NAMALWA (cell line): ENCODE measurements around the gene ZNF710.

Experiments used
- DNase-seq: peaks from one replicate; pipeline ENCODE4 v3.0.0-alpha.2; 2015; ENCODE audit warnings: low spot score

ZNF710 gene

GRCh38 chr15:90019611-90020010 is 18.5 kb downstream of the ZNF710 start:
- DNase-seq = no peak

DNA sequence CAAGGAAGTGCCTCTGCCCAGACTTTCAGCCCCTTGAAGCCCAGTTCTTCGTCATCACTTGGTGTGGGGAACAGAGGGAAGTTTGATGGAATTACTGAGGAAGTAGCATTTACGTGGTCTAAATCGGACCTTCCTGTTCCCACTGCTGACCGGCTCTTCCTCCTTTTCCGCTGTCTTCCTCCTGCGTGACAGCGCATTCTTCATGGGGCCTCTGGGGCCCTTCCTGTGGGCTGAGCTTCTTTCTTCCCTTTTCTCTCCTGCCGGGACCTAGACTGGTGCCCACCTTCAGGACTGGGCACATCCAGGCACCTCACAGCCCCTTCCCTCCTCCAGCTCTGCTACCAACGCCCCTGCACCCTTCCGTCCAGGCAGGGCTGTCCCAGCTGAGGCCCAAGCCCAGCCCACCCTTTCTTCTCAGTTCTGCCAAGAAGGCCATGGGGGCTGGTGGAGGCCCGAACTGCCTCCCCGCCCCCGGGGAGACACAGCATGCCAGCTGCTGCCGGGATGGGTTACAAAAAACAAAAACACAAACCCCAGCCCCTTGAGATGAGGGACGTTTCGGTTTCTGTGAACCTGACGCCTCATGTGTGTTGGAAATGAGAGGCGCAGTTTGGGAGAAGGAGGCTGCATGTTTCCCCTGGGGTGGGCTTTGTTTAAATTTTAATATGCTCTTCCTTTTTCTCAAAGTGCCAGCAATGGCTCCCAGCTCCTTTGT is 19.1 kb downstream of the ZNF710 start:
- no peak for DNase-seq

DNA sequence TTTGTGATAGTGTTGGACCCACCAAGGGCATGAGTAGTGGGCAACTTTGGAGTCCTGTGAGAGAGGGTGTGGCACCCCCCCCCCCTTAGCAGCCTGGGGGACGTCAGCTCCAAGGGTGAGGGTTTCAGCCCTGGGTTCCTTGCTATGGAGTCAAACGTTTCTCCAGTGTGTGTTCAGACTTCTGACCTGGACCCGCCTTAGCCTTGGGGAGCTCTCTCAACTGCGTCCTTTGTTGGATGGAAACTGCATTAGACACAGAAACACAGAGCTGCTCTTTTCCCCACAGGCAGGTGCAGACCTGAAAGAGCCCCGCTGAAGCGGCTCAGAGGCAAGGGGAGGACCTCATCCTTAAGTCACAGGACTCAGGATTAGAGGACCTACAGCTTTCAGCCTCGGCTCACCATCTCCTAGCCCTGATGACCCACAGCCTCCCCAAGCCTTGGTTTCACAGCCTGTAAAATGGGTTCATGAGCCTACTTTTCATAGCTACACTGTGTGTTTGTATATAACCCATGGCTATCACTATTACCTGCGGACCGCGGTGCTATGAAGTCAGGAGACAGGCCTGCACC is 19.9 kb downstream of the ZNF710 start:
- no peak for DNase-seq

DNA sequence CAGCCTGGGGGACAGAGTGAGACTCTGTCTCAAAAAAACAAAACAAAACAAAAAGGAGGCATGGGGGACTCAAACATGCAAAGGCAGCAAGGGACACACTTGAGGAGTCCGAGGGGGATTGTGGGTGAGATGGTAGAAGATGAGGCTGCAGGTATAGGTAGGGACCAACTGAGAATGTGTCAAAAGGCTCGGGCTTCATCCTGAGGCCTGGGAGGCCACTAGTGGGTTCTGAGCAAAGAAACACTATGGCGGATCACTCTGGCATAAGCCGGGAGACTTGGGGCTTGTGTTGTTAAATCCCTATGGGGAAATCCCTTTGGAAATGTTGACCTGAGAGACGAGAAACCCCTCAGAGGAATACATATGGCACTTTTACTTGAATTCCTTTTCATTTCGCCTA is 21.2 kb downstream of the ZNF710 start:
- DNase-seq = no peak

GRCh38 chr15:90022905-90023700 is 22.0 kb downstream of the ZNF710 start:
- DNase-seq = no peak

- no peak for DNase-seq
These were observed 23.3 kb downstream of the ZNF710 start for GRCh38 chr15:90024406-90024805.

GRCh38 chr15:90025489-90026033 is 24.4 kb downstream of the ZNF710 start:
- no peak for DNase-seq

GRCh38 chr15:90028376-90028944 is 27.3 kb downstream of the ZNF710 start:
- no peak for DNase-seq

DNA sequence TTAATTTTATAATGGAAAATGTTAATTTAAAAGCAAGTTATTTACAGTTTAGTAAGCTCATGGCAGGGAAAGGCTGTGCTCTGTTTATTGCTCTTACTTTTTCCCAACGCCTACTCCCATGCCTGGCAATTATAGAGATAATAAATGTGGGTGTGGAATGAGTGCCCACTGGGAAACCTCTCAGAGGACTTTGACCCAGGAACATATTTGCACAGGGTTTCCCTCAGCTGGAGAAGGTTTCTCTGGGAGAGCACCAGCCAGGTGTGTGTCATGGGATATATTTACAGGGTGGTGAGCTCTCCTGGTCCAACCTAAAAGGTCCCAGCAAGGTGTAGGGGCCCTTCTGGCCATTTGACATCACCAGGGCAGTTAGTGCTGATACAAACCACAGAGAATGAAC is 27.9 kb downstream of the ZNF710 start:
- no peak for DNase-seq

DNA sequence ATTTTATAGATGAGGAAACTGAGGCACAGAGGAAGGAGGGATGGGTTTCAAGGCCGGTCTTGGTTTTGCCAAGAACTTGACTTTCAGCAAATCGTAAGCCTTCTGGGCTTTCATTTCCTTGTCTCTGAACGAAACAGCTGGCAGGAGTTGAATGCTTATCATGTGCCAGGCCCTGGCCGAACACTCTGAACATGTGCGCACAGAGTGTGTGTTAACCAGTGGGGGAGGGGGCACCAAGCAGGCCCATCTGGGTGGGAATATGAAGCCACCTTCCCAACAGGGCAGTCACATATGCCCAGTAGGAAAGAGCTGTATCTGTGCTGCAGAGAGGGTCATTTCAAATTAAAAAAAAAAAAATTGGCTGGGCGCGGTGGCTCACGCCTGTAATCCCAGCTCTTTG is 29.3 kb downstream of the ZNF710 start:
- DNase-seq = no peak

DNA sequence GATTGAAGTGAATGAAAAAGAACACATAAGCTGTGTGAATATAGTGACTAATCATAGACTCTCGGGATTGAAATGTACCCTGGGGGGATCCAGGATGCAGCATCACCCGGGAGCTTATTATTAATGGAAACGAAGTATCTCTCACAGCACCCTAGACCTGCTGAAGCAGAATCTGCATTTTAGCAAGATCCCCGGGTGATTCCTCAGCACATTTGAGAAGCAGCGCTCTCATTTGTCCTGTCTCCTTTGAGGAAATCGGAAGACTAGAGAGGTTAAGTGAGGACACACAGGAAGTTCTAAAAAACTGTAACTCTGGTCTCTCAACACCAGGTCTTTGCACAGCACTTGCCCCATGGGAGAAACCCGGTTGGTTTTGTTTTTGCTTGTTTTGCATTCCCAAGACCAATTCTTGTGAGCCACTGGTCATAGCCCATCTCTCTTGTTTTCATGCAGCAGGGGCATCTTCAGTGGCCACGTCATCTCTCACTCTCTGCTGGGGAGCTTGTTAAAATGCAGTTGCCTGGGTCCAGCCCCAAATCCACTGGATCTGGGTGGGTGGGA is 30.2 kb downstream of the ZNF710 start:
- DNase-seq = peak; percentile 69

DNA sequence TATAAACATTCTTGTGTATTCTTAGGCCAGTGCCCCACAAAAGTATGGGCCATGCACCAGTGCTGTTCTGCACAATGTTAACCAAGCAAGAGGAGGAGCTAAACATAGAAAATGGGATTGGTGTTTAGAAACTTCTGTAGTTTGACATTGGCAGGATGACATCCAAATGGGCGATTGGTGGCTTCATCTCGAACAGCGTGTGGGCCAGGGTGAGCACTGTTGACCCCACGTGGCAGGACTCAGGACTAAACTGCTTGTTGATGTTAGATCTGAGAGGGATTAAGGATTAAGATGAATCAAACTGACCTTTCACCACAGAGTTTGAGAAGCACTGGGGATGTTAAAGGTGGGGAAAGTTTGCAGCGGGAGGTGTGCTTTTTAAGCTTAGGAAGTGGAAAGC is 31.9 kb downstream of the ZNF710 start:
- no peak for DNase-seq

DNA sequence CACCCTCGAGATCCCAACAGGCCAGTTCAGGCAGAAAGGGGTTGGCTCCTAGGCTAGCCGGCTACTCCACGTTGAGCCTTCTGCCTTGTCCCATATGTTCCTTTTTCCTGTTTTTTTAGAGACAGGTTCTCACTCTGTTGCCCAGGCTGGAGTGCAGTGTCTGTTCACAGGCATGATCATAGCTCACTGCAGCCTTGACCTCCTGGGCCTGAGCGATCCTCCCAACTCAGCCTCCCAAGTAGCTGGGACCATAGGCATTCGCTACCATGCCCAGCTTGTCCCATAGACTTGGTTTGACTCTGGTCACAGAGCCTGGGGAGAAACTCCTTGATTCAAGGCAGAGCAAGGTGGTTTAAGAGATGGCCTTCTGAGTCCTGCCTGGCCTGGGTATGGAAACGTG is 32.3 kb downstream of the ZNF710 start:
- no peak for DNase-seq

GRCh38 chr15:90035095-90035839 is 34.1 kb downstream of the ZNF710 start:
- no peak for DNase-seq

- DNase-seq = no peak
These were observed 34.7 kb downstream of the ZNF710 start for GRCh38 chr15:90035840-90036230.

- DNase-seq = no peak
These were observed 35.2 kb downstream of the ZNF710 start for GRCh38 chr15:90036343-90036742.

DNA sequence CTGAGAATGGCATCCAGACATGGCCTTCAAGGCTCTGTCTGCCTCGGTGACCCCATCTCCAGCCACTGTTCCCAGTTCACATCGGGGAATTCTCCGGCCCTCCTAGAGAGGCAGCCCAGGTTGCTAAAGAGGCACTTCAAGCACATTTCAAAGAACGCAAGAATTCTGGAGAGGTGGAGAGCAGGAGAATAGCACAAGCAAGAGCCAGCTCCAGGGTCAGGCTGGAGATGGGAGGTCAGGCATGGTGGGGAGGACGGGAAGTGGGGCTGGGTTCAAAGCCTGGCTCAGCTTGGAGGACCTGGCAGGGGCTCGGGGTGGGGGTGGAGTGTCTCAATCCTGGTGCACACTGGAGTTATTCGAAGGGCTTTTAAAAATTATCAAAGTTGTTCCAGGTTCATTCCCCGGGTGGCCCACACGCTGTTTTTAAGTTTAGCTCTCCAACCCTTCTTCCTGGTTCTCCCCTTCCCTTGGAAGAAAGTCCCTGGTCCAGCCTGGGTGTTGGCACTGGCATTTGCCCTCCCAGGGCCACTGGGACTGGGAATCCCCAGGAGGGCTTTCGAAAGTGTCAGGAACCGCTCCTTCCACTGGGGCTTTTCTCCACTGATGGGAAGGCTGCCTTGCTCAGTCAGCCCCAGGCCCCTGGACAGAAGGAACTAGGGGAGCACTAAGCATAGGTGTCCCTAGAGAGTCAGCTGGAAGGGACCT is 35.8 kb downstream of the ZNF710 start:
- DNase-seq = no peak

- DNase-seq = no peak
These were observed 36.4 kb downstream of the ZNF710 start for GRCh38 chr15:90037511-90037860.

DNA sequence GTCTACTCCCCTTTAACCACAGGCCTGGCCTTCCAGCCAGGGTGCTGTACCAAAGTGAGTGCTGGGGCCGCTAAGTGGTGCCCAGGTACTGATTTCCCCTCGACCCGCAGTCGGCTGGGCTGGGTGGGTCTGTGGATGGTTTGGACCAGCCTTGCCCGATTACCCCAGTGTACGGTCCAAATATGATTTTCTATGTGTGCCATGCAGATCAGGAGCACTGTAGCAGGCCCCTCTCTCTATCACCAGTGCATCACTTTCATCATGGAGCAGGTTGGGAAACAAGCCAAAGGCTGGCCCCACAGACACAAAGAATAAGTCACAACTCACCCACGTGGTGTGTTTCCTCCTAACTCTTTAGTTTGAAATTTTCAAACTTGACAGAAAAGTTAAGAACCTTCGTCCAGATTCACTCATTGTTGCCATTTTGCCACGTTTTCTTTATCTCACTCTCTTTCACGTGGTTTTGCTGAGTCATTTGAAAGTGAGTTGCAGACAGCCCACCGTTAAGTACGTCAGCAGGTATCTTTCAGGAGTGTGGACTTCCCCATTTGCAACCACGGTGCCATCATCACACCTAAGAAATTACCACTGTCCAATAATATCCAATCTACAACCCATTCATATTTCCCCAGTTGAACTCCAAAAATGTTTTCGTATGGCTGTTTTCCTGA is 37.0 kb downstream of the ZNF710 start:
- no peak for DNase-seq

DNA sequence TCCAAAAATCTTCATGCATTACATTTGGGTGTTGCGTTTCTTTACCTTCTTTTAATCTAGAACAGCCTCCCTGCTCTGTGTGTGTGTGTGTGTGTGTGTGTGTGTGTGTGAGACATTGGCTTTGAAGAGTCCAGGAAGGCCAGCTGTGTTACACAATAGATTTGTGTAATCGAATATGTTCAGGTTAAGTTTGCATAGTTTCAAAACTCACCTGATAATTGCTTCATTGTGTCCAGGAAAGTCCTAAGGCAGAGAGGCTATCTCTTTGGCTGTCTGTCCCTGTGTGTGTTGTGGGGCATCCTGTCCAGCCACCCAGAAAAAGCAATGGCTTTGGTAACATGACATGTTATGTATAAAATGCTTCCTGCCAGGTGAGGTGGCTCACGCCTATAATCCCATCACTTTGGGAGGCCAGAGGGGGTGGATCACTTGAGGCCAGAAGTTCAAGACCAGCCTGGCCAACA is 37.5 kb downstream of the ZNF710 start:
- DNase-seq = no peak
